HG02798 (cell line): ENCODE measurements around the gene FRMD5.

ENCODE experiments used
- ATAC-seq: cut with Tn5 transposase; IDR thresholded peaks from one replicate; pipeline ENCODE4 v1.9.1; 2021; ENCODE audit warnings: mild to moderate bottlenecking; ENCODE audit not compliant: unreplicated experiment, poor library complexity

FRMD5 gene

GRCh38 chr15:44173813-44174212 lies 21.3 kb downstream of the FRMD5 start:
- ATAC-seq = no peak

- ATAC-seq = no peak
Measured at GRCh38 chr15:44163370-44163769, 31.7 kb downstream of the FRMD5 start.

- ATAC-seq = no peak
Measured at GRCh38 chr15:44160796-44161195, 34.3 kb downstream of the FRMD5 start.

- ATAC-seq = no peak
Measured at GRCh38 chr15:44159492-44159891, 35.6 kb downstream of the FRMD5 start.

GRCh38 chr15:44158111-44158510 lies 37.0 kb downstream of the FRMD5 start:
- no peak for ATAC-seq

GRCh38 chr15:44157679-44158078 lies 37.4 kb downstream of the FRMD5 start:
- no peak for ATAC-seq

- ATAC-seq = no peak
Measured at GRCh38 chr15:44153352-44153751, 41.7 kb downstream of the FRMD5 start.

- ATAC-seq = no peak
Measured at GRCh38 chr15:44149224-44149623, 45.8 kb downstream of the FRMD5 start.

GRCh38 chr15:44148580-44148979 lies 46.5 kb downstream of the FRMD5 start:
- ATAC-seq = no peak

GRCh38 chr15:44147636-44148035 lies 47.4 kb downstream of the FRMD5 start:
- ATAC-seq = no peak

GRCh38 chr15:44145495-44145894 lies 49.6 kb downstream of the FRMD5 start:
- no peak for ATAC-seq

- ATAC-seq = no peak
Measured at GRCh38 chr15:44144992-44145391, 50.1 kb downstream of the FRMD5 start.

GRCh38 chr15:44144184-44144583 lies 50.9 kb downstream of the FRMD5 start:
- ATAC-seq = no peak

- ATAC-seq = no peak
Measured at GRCh38 chr15:44137750-44138149, 57.3 kb downstream of the FRMD5 start.

- ATAC-seq = no peak
Measured at GRCh38 chr15:44136991-44137477, 58.0 kb downstream of the FRMD5 start.

- ATAC-seq = no peak
Measured at GRCh38 chr15:44132057-44132456, 63.0 kb downstream of the FRMD5 start.

GRCh38 chr15:44130778-44131177 lies 64.3 kb downstream of the FRMD5 start:
- no peak for ATAC-seq

GRCh38 chr15:44129911-44130310 lies 65.2 kb downstream of the FRMD5 start:
- ATAC-seq = no peak

GRCh38 chr15:44128443-44128842 lies 66.6 kb downstream of the FRMD5 start:
- ATAC-seq = no peak

- ATAC-seq = no peak
Measured at GRCh38 chr15:44125879-44126278, 69.2 kb downstream of the FRMD5 start.

GRCh38 chr15:44102675-44103254 lies 92.3 kb downstream of the FRMD5 start:
- no peak for ATAC-seq

GRCh38 chr15:44101944-44102343 lies 93.1 kb downstream of the FRMD5 start:
- no peak for ATAC-seq

GRCh38 chr15:44101286-44101685 lies 93.8 kb downstream of the FRMD5 start:
- ATAC-seq = no peak
